K562 (cell line): ENCODE results near the gene SAMD8. TPM values are rescaled to one million over a fixed set of nuclear protein-coding genes. Genes with fewer than 3 reads are reported as not detected.

Experiments
- ATAC-seq: fragments of 200-7000 bp; cut with Tn5 transposase; 3 replicates; pipeline ENCODE4 v1.9.1; 2020; ENCODE audit warnings: moderate library complexity
- BruUV-seq: library from RNA; stranded (reverse); fragments of 400-500 nt; replicated peaks from 2 replicates; lab custom pipeline; 2021; lab: Mats Ljungman, UMichigan
- CTCF ChIA-PET: fragments of 300-600 bp; formaldehyde crosslinking; extraction: SDS; loops from one replicate; lab custom pipeline; 2021; ENCODE audit warnings: low intra/inter-chr PET ratio; lab: Yijun Ruan, JAX
- POLR2A ChIA-PET: fragments of 300-600, 350-650 bp; sonication (Branson Sonifier 250); formaldehyde crosslinking; extraction: SDS; loops from one replicate; lab custom pipeline; 2021; ENCODE audit warnings: antibody characterized with exemption, inconsistent platforms; lab: Yijun Ruan, JAX
- DNase-seq, 4 experiments: peaks; one replicate each; pipeline versions ENCODE4 v3.0.0 to v3.0.0-alpha.2; 2011 to 2018; ENCODE audit warnings: low spot score in 3 of 4, mixed read lengths in 3 of 4; ENCODE audit errors: extremely low read depth in 1 of 4
- FAIRE-seq: peaks from 2 replicates; lab custom pipeline; 2011; peaks lifted over from hg19 to GRCh38; lab: Jason Lieb, UNC
- H2AFZ ChIP-seq: 2 replicates; pipeline ENCODE4 v1.6.0; 2011; ENCODE audit warnings: low read depth, low read length, control low read depth, inconsistent platforms
- H3K27ac ChIP-seq: fragments of 200-600 bp; 3 replicates; pipeline ENCODE4 v1.8.0; 2011; ENCODE audit warnings: low read depth, mild to moderate bottlenecking, control low read depth, inconsistent platforms, low read length, moderate library complexity, mixed read lengths; ENCODE audit errors: extremely low read depth
- H3K27me3 ChIP-seq, 2 experiments: fragments of 300-600 bp in 1 of 2; 2 replicates in 1 of 2; 3 replicates in 1 of 2; pipeline versions ENCODE4 v1.6.0 to v1.8.0; 2011; ENCODE audit warnings: inconsistent platforms in 2 of 2, low read length in 2 of 2, mild to moderate bottlenecking in 1 of 2, mixed read lengths in 1 of 2, moderate library complexity in 1 of 2; ENCODE audit not compliant: control insufficient read depth in 2 of 2, insufficient read depth in 2 of 2
- H3K36me3 ChIP-seq: fragments of 300-600 bp; 3 replicates; pipeline ENCODE4 v1.8.0; 2011; ENCODE audit warnings: mild to moderate bottlenecking, low read length, inconsistent platforms; ENCODE audit not compliant: control insufficient read depth, insufficient read depth
- H3K4me1 ChIP-seq, 2 experiments: fragments of 200-600 bp in 1 of 2; replicated peaks in 1 of 2; 2 replicates in 1 of 2; 3 replicates in 1 of 2; pipeline versions ENCODE4 v1.5.1 to v1.8.0; 2011; ENCODE audit warnings: inconsistent platforms in 2 of 2, low read length in 2 of 2, mild to moderate bottlenecking in 1 of 2, mixed read lengths in 1 of 2, moderate library complexity in 1 of 2; ENCODE audit not compliant: control insufficient read depth in 2 of 2, insufficient read depth in 2 of 2
- H3K4me2 ChIP-seq: 2 replicates; pipeline ENCODE4 v1.6.1; 2011; ENCODE audit warnings: low read length, control low read depth, inconsistent platforms, mixed read lengths; ENCODE audit not compliant: insufficient read depth
- H3K4me3 ChIP-seq: fragments of 200-600 bp; sonication (generic), shearing (Covaris generic); 2 replicates; pipeline ENCODE4 v1.5.1; 2016; ENCODE audit warnings: control low read depth, inconsistent platforms
- H3K79me2 ChIP-seq: fragments of 200-600 bp; 3 replicates; pipeline ENCODE4 v1.8.0; 2011; ENCODE audit warnings: low read length, inconsistent platforms; ENCODE audit not compliant: control insufficient read depth, insufficient read depth
- H3K9ac ChIP-seq, 2 experiments: 2 replicates each; pipeline versions ENCODE4 v1.6.0 to v1.6.1; 2011; ENCODE audit warnings: low read depth in 2 of 2, low read length in 2 of 2, control low read depth in 1 of 2, inconsistent platforms in 1 of 2, mild to moderate bottlenecking in 1 of 2, mixed read lengths in 1 of 2; ENCODE audit not compliant: insufficient read depth in 1 of 2
- H3K9me1 ChIP-seq: one replicate; pipeline ENCODE4 v1.6.0; 2011; ENCODE audit warnings: inconsistent platforms, mild to moderate bottlenecking, low read length, moderate library complexity; ENCODE audit not compliant: control insufficient read depth, insufficient read depth
- H3K9me3 ChIP-seq: replicated peaks from 2 replicates; pipeline ENCODE4 v1.5.1; 2011; ENCODE audit warnings: low read depth, low read length, inconsistent platforms; ENCODE audit not compliant: control insufficient read depth, insufficient read depth
- H4K20me1 ChIP-seq: replicated peaks from 2 replicates; pipeline ENCODE4 v1.6.1; 2011; ENCODE audit warnings: low read length, inconsistent platforms, mixed read lengths; ENCODE audit not compliant: control insufficient read depth, insufficient read depth
- C11orf30 ChIP-seq: fragments of 450-650 bp; IDR thresholded peaks from 2 replicates; pipeline ENCODE4 v1.6.1; 2016; ENCODE audit warnings: low read depth, mild to moderate bottlenecking
- DMBX1 ChIP-seq: fragments of 250-450 bp; sonication (Bioruptor Pico); IDR thresholded peaks from 2 replicates; pipeline ENCODE4 v1.8.0; 2022; ENCODE audit warnings: inconsistent platforms, mild to moderate bottlenecking, moderate library complexity, borderline replicate concordance
- MEF2D ChIP-seq: conservative IDR thresholded peaks from 2 replicates; pipeline ENCODE4 v1.6.1; 2016; ENCODE audit warnings: low read depth, missing genetic modification characterization, missing compliant biosample characterization
- NCOA6 ChIP-seq: fragments of 450-650 bp; IDR thresholded peaks from 2 replicates; pipeline ENCODE4 v1.6.1; 2017; ENCODE audit warnings: mild to moderate bottlenecking
- SNRNP70 ChIP-seq: fragments of 200-400 bp; formaldehyde crosslinking; optimal IDR thresholded peaks from 2 replicates; pipeline ENCODE3; 2017; ENCODE audit warnings: low read depth, low read length
- TFAM ChIP-seq: fragments of 250-450 bp; sonication (Bioruptor Pico); conservative IDR thresholded peaks from 2 replicates; pipeline ENCODE4 v1.5.0; 2021; ENCODE audit warnings: mild to moderate bottlenecking, moderate library complexity
- WGBS: fragments of 100-300 bp; shearing (Covaris generic); methylation state at CpG from one replicate; pipeline ENCODE4 v1.1.6; 2016; ENCODE audit warnings: low coverage, mixed read lengths; ENCODE audit not compliant: insufficient coverage; ENCODE audit errors: missing lambda C conversion rate; 5-methylcytosine and 5-hydroxymethylcytosine counted together
- in situ Hi-C: fragments of 300-500 bp; cut with MboI; formaldehyde crosslinking; loops from 4 replicates; pipeline ENCODE4 v1.15.0; 2018; ENCODE audit warnings: inconsistent platforms, mixed read lengths
- intact Hi-C: fragments of 100-400 bp; cut with micrococcal nuclease; formaldehyde crosslinking; loops from 2 replicates; pipeline ENCODE4 v1.14.2; 2022
- polyA plus RNA-seq, 8 experiments: library from polyadenylated mRNA; depleted of rRNA in 4 of 8; stranded (reverse) in 5 of 8; unstranded in 3 of 8; fragments of >200 nt; fragmentation: Nextera tagmentation in 2 of 8; fragmentation: Illumina TruSeq in 1 of 8; extraction: Ambion mirVana in 2 of 8; extraction: Trizol in 1 of 8; gene quantifications; 2 replicates each; pipeline versions ENCODE4 v1.2.1 to v1.2.3, GENCODE V29; 2011 to 2014; ENCODE audit warnings: inconsistent platforms in 1 of 8, missing spikeins in 1 of 8
- total RNA-seq, 7 experiments: library from RNA; depleted of rRNA in 6 of 7; stranded (reverse); fragments of >200 nt in 6 of 7; fragmentation: Illumina TruSeq in 2 of 7; extraction: Trizol in 2 of 7; gene quantifications; 2 replicates each; pipeline versions ENCODE4 v1.2.1 to v1.2.3, GENCODE V29; 2011 to 2021; ENCODE audit warnings: low replicate concordance in 1 of 7
- TF ChIP-seq, protein P1 (sequence below): IDR thresholded peaks from 2 replicates; pipeline ENCODE4 v1.6.1; 2011; ENCODE audit not compliant: insufficient read length; ENCODE audit errors: extremely low read depth

The SAMD8 gene
- total and polyA plus RNA-seq, 9 of the 15 experiments (the other 6 are each of a cell fraction or from before 2014, with no cell fraction given) = 2.7 to 16.1 (median 6.2) TPM

DNA sequence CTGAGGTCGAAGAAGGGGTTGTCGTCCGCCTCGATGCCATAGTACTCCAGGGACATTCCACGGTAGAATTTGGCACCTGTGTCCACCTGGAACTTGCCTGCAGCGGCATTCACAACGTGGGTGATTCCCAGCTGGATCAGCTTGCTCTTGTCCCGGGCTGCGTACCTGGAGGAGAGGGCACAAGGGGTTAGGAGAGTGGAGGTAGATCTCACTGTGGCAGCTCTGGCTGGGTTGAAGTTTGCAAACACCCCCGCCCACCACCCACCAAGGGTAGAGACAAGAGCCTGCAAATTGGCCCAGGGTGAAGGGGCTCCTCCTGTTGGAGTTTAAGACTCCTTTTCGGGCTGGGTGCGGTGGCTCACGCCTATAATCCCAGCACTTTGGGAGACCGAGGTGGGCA is 15.8 kb upstream of the SAMD8 start:
- no peak overlapping the region for H2AFZ ChIP-seq
- peaks cover 4% of the 10 kb centered on the region; the same call in 1 of the 2 replicates for H4K20me1 ChIP-seq
- no peaks in the 10 kb centered on the region for H3K79me2 ChIP-seq
- no peak overlapping the region for H3K4me2 ChIP-seq
- H3K9me1 ChIP-seq = no peaks in the 10 kb centered on the region
- H3K9me3 ChIP-seq = no peaks in the 10 kb centered on the region
- no peak overlapping the region for H3K27ac ChIP-seq
- no TSS peak for BruUV-seq
- peaks cover 0 to 20% of the 10 kb centered on the region in 2 experiments; a peak in 2 of 5 replicates for H3K4me1 ChIP-seq
- no peak for TF ChIP-seq MEF2D
- TF ChIP-seq, protein P1, sequence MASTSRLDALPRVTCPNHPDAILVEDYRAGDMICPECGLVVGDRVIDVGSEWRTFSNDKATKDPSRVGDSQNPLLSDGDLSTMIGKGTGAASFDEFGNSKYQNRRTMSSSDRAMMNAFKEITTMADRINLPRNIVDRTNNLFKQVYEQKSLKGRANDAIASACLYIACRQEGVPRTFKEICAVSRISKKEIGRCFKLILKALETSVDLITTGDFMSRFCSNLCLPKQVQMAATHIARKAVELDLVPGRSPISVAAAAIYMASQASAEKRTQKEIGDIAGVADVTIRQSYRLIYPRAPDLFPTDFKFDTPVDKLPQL = no peak
- TF ChIP-seq NCOA6 = no peak
- TF ChIP-seq TFAM (CRISPR knock-in tag) = no peak
- no peak for TF ChIP-seq C11orf30
- no peak for TF ChIP-seq SNRNP70
- no peak for TF ChIP-seq DMBX1
- no peak for DNase-seq
- H3K4me3 ChIP-seq = no peak overlapping the region
- no peaks in the 10 kb centered on the region for H3K27me3 ChIP-seq
- peak overlapping the region in 1 of 2 experiments; percentile 47; a peak in 1 of 4 replicates for H3K9ac ChIP-seq
- intact Hi-C loops = no loop called here
- FAIRE-seq = no peak
- ATAC-seq = no peak
- ChIA-PET CTCF (no interaction called here), POLR2A (interaction anchor here (1.3 kb wide), 1 partner anchor 10 kb away, joined by 3 read pairs; no protein-coding TSS in a partner anchor)
- 25% methylated on average over 14 of the region's 14 CpGs for WGBS
- in situ Hi-C loops = loop anchor here (5.0 to 10.0 kb wide), 2 partner anchors 361 to 848 kb away; no protein-coding TSS in a partner anchor
- H3K36me3 ChIP-seq = no peaks in the 10 kb centered on the region
